Gastrocnemius medialis (tissue), 4 donors: ENCODE results near the gene EXO1. TPM values are rescaled to one million over a fixed set of nuclear protein-coding genes. Genes with fewer than 3 reads are reported as not detected.

ENCODE experiments used
- ATAC-seq, 2 donors: fragments of 150-250 bp; one replicate each; pipeline ENCODE4 v1.9.1; 2016
- DNase-seq, 2 donors: peaks; one replicate each; pipeline ENCODE4 v3.0.0-alpha.2; 2019
- H3K27ac ChIP-seq, 4 donors: fragments of 200-600 bp; sonication (generic); 1 replicate in 1 of 4; 2 replicates in 3 of 4; pipeline ENCODE4 v1.5.1; 2016 to 2018; ENCODE audit warnings: mild to moderate bottlenecking in 2 of 4, moderate library complexity in 1 of 4
- H3K27me3 ChIP-seq, 3 donors: fragments of 200-600 bp; sonication (generic) in 2 of 3; 1 replicate in 1 of 3; 2 replicates in 2 of 3; pipeline versions ENCODE4 v1.5.1 to v1.6.0; 2016 to 2019; ENCODE audit warnings: mild to moderate bottlenecking in 1 of 3, moderate library complexity in 1 of 3
- H3K36me3 ChIP-seq, 2 donors: fragments of 200-600 bp; sonication (generic) in 1 of 2; one replicate each; pipeline ENCODE4 v1.5.1; 2017 to 2018
- H3K4me1 ChIP-seq, 2 donors: fragments of 200-600 bp; sonication (generic) in 1 of 2; one replicate each; pipeline ENCODE4 v1.5.1; 2016 to 2017; ENCODE audit warnings: mild to moderate bottlenecking in 2 of 2
- H3K4me3 ChIP-seq, 4 donors: fragments of 200-600 bp; sonication (generic) in 3 of 4; 1 replicate in 1 of 4; 2 replicates in 3 of 4; pipeline ENCODE4 v1.5.1; 2016 to 2019; ENCODE audit warnings: mild to moderate bottlenecking in 2 of 4
- H3K9me3 ChIP-seq, 3 donors: fragments of 200-600 bp; sonication (generic) in 2 of 3; 1 replicate in 1 of 3; 2 replicates in 2 of 3; pipeline ENCODE4 v1.5.1; 2016 to 2019
- POLR2A ChIP-seq, 2 donors: fragments of 450-650 bp; IDR thresholded peaks; one replicate each; pipeline ENCODE4 v1.6.1; 2017; ENCODE audit warnings: antibody characterized with exemption in 2 of 2, mild to moderate bottlenecking in 2 of 2, moderate library complexity in 2 of 2
- in situ Hi-C, 4 donors: fragments of 200-750 bp; cut with MboI; loops; one replicate each; pipeline versions ENCODE4 v1.15.0 to v1.8.0; 2017; ENCODE audit warnings: low sequenced_read_pairs in 4 of 4
- intact Hi-C: fragments of 100-400 bp; cut with DNase I; formaldehyde crosslinking; loops from one replicate; pipeline ENCODE4 v1.15.1; 2023; ENCODE audit warnings: low total_unique reads
- total RNA-seq, 4 donors: library from RNA; depleted of rRNA; stranded (reverse); fragments of >200 nt; gene quantifications; one replicate each; pipeline versions ENCODE4 v1.1.0 to v1.2.3, GENCODE V29; 2016
- TF ChIP-seq, protein P1 (sequence below), 5 experiments: fragments of 450-650 bp in 3 of 5; fragments of 200-600 bp in 2 of 5; sonication (generic) in 2 of 5; IDR thresholded peaks in 4 of 5; conservative IDR thresholded peaks in 1 of 5; 1 replicate in 4 of 5; 2 replicates in 1 of 5; pipeline ENCODE4 v1.5.1; 2016 to 2019; ENCODE audit warnings: antibody characterized with exemption in 5 of 5, mild to moderate bottlenecking in 3 of 5, moderate library complexity in 3 of 5

EXO1 gene
- total RNA-seq, 4 donors from 2014 or later, result 0.20 TPM; not detected in 2

GRCh38 chr1:241837416-241837815 lies 10.6 kb upstream of the EXO1 start:
- intact Hi-C loops (no loop called here), in situ Hi-C loops (loop anchor here (25.0 kb wide), 3 partner anchors 200 to 300 kb away; partner anchors contain the start of genes CHML (in 2 of the 4), OPN3 (in 2 of the 4) and KMO (in 1 of the 4))
- H3K4me1 ChIP-seq, result no peaks in the 10 kb centered on the region
- H3K27me3 ChIP-seq, result no peaks in the 10 kb centered on the region
- H3K36me3 ChIP-seq, result no peaks in the 10 kb centered on the region
- no peak for DNase-seq
- TF ChIP-seq, protein P1, sequence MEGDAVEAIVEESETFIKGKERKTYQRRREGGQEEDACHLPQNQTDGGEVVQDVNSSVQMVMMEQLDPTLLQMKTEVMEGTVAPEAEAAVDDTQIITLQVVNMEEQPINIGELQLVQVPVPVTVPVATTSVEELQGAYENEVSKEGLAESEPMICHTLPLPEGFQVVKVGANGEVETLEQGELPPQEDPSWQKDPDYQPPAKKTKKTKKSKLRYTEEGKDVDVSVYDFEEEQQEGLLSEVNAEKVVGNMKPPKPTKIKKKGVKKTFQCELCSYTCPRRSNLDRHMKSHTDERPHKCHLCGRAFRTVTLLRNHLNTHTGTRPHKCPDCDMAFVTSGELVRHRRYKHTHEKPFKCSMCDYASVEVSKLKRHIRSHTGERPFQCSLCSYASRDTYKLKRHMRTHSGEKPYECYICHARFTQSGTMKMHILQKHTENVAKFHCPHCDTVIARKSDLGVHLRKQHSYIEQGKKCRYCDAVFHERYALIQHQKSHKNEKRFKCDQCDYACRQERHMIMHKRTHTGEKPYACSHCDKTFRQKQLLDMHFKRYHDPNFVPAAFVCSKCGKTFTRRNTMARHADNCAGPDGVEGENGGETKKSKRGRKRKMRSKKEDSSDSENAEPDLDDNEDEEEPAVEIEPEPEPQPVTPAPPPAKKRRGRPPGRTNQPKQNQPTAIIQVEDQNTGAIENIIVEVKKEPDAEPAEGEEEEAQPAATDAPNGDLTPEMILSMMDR (IDR thresholded peaks at IDR 0.05 in 4 of 5, conservative IDR thresholded peaks at IDR 0.05 in 1 of 5), result no peak
- no peak for TF ChIP-seq POLR2A (IDR thresholded peaks at IDR 0.05)
- no peak overlapping the region for H3K4me3 ChIP-seq
- H3K27ac ChIP-seq, result no peak overlapping the region
- ATAC-seq, result no peak
- H3K9me3 ChIP-seq, result no peaks in the 10 kb centered on the region

DNA sequence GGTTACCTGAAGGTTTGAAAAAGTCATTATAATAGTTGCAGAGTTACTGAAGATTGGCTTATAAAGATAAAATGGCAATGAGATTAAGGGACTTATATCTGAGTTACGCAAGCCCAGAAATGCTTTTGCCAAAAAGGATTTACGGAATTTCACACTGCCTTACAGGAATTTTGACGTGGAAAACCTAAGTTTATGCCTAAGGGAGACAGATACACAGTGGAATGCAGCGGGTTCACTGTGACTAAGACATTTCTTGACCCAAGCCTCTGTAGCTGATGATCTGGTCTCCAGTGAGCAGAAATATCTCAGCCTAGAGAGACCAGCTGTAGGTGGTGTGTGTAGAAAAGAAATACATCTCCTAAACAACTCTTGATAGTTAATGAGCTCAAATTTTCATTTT lies 10.1 kb upstream of the EXO1 start:
- DNase-seq (no peak), ATAC-seq (no peak)
- Histone ChIP-seq H3K27ac (no peak overlapping the region), H3K4me1 (no peaks in the 10 kb centered on the region), H3K4me3 (no peak overlapping the region), H3K9me3 (no peaks in the 10 kb centered on the region), H3K27me3 (no peaks in the 10 kb centered on the region), H3K36me3 (no peaks in the 10 kb centered on the region)
- TF ChIP-seq, protein P1 (IDR thresholded peaks at IDR 0.05 in 4 of 5, conservative IDR thresholded peaks at IDR 0.05 in 1 of 5), result no peak
- TF ChIP-seq POLR2A (IDR thresholded peaks at IDR 0.05), result no peak
- intact Hi-C loops, result no loop called here
- in situ Hi-C loops, result loop anchor here (25.0 kb wide), 3 partner anchors 201 to 301 kb away; partner anchors contain the start of genes CHML (in 2 of the 4), OPN3 (in 2 of the 4) and KMO (in 1 of the 4)

GRCh38 chr1:241838897-241839296 lies 9.1 kb upstream of the EXO1 start:
- ATAC-seq, result no peak
- Histone ChIP-seq H3K27ac (no peak overlapping the region), H3K4me3 (no peak overlapping the region), H3K9me3 (no peaks in the 10 kb centered on the region), H3K36me3 (no peaks in the 10 kb centered on the region), H3K27me3 (no peaks in the 10 kb centered on the region), H3K4me1 (no peaks in the 10 kb centered on the region)
- DNase-seq, result no peak
- intact Hi-C loops (no loop called here), in situ Hi-C loops (loop anchor here (25.0 kb wide), 3 partner anchors 202 to 302 kb away; partner anchors contain the start of genes CHML (in 2 of the 4), OPN3 (in 2 of the 4) and KMO (in 1 of the 4))
- TF ChIP-seq, protein P1 (IDR thresholded peaks at IDR 0.05 in 4 of 5, conservative IDR thresholded peaks at IDR 0.05 in 1 of 5), result no peak
- no peak for TF ChIP-seq POLR2A (IDR thresholded peaks at IDR 0.05)

GRCh38 chr1:241839369-241839979 lies 8.5 kb upstream of the EXO1 start:
- Histone ChIP-seq H3K36me3 (no peaks in the 10 kb centered on the region), H3K4me3 (no peak overlapping the region), H3K27ac (no peak overlapping the region), H3K27me3 (no peaks in the 10 kb centered on the region), H3K4me1 (no peaks in the 10 kb centered on the region), H3K9me3 (no peaks in the 10 kb centered on the region)
- ATAC-seq, result no peak
- DNase-seq, result no peak
- in situ Hi-C loops, result loop anchor here (25.0 kb wide), 3 partner anchors 202 to 302 kb away; partner anchors contain the start of genes CHML (in 2 of the 4), OPN3 (in 2 of the 4) and KMO (in 1 of the 4)
- intact Hi-C loops, result no loop called here
- no peak for TF ChIP-seq POLR2A (IDR thresholded peaks at IDR 0.05)
- TF ChIP-seq, protein P1 (IDR thresholded peaks at IDR 0.05 in 4 of 5, conservative IDR thresholded peaks at IDR 0.05 in 1 of 5), result no peak
